Spleen (tissue), 7 donors: ENCODE results near the gene CYP26A1.

Experiments used
- CTCF ChIP-seq, 11 experiments: fragments of 200-600 bp in 7 of 11; fragments of 450-650 bp in 4 of 11; sonication (generic) in 4 of 11; IDR thresholded peaks in 8 of 11; conservative IDR thresholded peaks in 3 of 11; 1 replicate in 7 of 11; 2 replicates in 4 of 11; pipeline versions ENCODE4 v1.4.0 to v1.8.0; 2016 to 2021; ENCODE audit warnings: antibody characterized with exemption in 11 of 11, inconsistent platforms in 4 of 11, mild to moderate bottlenecking in 1 of 11
- POLR2AphosphoS5 ChIP-seq, 3 donors: sonication (generic); formaldehyde crosslinking; IDR thresholded peaks; one replicate each; pipeline ENCODE4 v1.5.1; 2017; ENCODE audit warnings: antibody characterized with exemption in 3 of 3
- donor health status: DM: no; HTN: no; CAD: no; lungs with moderate emphysema.
- donor health status: DM: no; HTN: no; CAD: no.
- donor health status: DM: no; HTN: no; CAD: no.

- no peak for TF ChIP-seq POLR2AphosphoS5 (IDR thresholded peaks at IDR 0.05)
- TF ChIP-seq CTCF (IDR thresholded peaks at IDR 0.05 in 8 of 11, conservative IDR thresholded peaks at IDR 0.05 in 3 of 11), result no peak
Measured at GRCh38 chr10:93032105-93032808, 41.4 kb upstream of the CYP26A1 start.
